ENCODE data around the gene TSPAN13. TPM values are rescaled to one million over a fixed set of nuclear protein-coding genes. Genes with fewer than 3 reads are reported as not detected.

TSPAN13 gene
- total and polyA plus RNA-seq, 10 of the 15 experiments (the other 5 are each of a cell fraction or from before 2014, with no cell fraction given): 0.26 to 0.37 TPM; not detected in 8

- no TSS peak for BruUV-seq (replicated peaks)
These were observed 68.5 kb downstream of the TSPAN13 start for GRCh38 chr7:16822029-16822428.

More at GRCh38 chr7:16822029-16822428, 68.5 kb downstream of the TSPAN13 start:
- ATAC-seq (no peak), FAIRE-seq (no peak), DNase-seq (ENCODE audit: low read depth, low spot score) (no peak)
- in situ Hi-C loops (cut with MboI): no loop called here
- Histone ChIP-seq H3K27ac (ENCODE audit: control insufficient read depth, insufficient read depth) (no peak overlapping the region), H2AFZ (ENCODE audit: control insufficient read depth, low read depth, low read length) (no peak overlapping the region), H3K79me2 (ENCODE audit: control insufficient read depth, insufficient read depth, low read length) (no peaks in the 10 kb centered on the region), H3K9me3 (replicated peaks; ENCODE audit: control insufficient read depth, insufficient read depth, low read length) (no peaks in the 10 kb centered on the region), H3K4me2 (ENCODE audit: control insufficient read depth, insufficient read depth) (no peak overlapping the region), H3K4me1 (ENCODE audit: control insufficient read depth, insufficient read depth, low read length) (no peaks in the 10 kb centered on the region), H3K36me3 (ENCODE audit: control insufficient read depth in 2 of 2, insufficient read depth in 2 of 2, low read length in 1 of 2) (no peaks in the 10 kb centered on the region), H3K9ac (ENCODE audit: control insufficient read depth, insufficient read depth, low read length) (no peak overlapping the region), H3K27me3 (replicated peaks in 1 of 2; ENCODE audit: control insufficient read depth in 2 of 2, insufficient read depth in 2 of 2, low read length in 1 of 2) (no peaks in the 10 kb centered on the region), H3K4me3 (no peak overlapping the region), H4K20me1 (ENCODE audit: control insufficient read depth, insufficient read depth) (no peaks in the 10 kb centered on the region)
- ChIA-PET SMC1A (ENCODE audit: uncharacterized antibody, unreplicated experiment) (no interaction called here), RAD21 (ENCODE audit: unreplicated experiment) (no interaction called here), POLR2A (no interaction called here), CTCF (interaction anchor here (1.2 kb wide), 1 partner anchor 22 kb away, joined by 4 read pairs; no protein-coding TSS in a partner anchor)
- 46% methylated on average over 3 of the region's 3 CpGs for WGBS (ENCODE audit: insufficient coverage, insufficient replicate concordance, low lambda C conversion rate, missing lambda C conversion rate)
- TF ChIP-seq MYB (IDR thresholded peaks at IDR 0.05; ENCODE audit: borderline replicate concordance, low read depth, low read length): no peak
- no peak for TF ChIP-seq CREM (IDR thresholded peaks at IDR 0.05; ENCODE audit: low read depth)
- no peak for TF ChIP-seq CEBPZ (IDR thresholded peaks at IDR 0.05; ENCODE audit: low read depth, low read length)
- no peak for TF ChIP-seq HDGF (IDR thresholded peaks at IDR 0.05)
- TF ChIP-seq NFYB (IDR thresholded peaks at IDR 0.05; ENCODE audit: insufficient read depth, low read depth, low read length): no peak
- TF ChIP-seq POU2F2 (IDR thresholded peaks at IDR 0.05; ENCODE audit: borderline replicate concordance, low read depth, low read length): no peak
- TF ChIP-seq BCL11A (IDR thresholded peaks at IDR 0.05; ENCODE audit: low read depth, low read length): no peak
- TF ChIP-seq BMI1 (IDR thresholded peaks at IDR 0.05; ENCODE audit: borderline replicate concordance): no peak
- no peak for TF ChIP-seq SPI1 (IDR thresholded peaks at IDR 0.05; ENCODE audit: borderline replicate concordance, insufficient read depth, low read depth, low read length)
- TF ChIP-seq FOS (IDR thresholded peaks at IDR 0.05; ENCODE audit: borderline replicate concordance, extremely low read depth, insufficient read length): no peak
- TF ChIP-seq ZBED1 (IDR thresholded peaks at IDR 0.05; ENCODE audit: borderline replicate concordance): no peak
- no peak for TF ChIP-seq ZNF24 (IDR thresholded peaks at IDR 0.05)
- no peak for TF ChIP-seq NRF1 (conservative IDR thresholded peaks at IDR 0.05; ENCODE audit: low read depth, low read length)
- no peak for TF ChIP-seq ASH2L (IDR thresholded peaks at IDR 0.05; ENCODE audit: borderline replicate concordance, low read depth)
- intact Hi-C loops (cut with micrococcal nuclease; ENCODE audit: unreplicated experiment): no loop called here

All from GM12878 (cell line).